ENCODE measurements around the gene IL1RAPL1. TPM values are rescaled to one million over a fixed set of nuclear protein-coding genes. Genes with fewer than 3 reads are reported as not detected.

Gene IL1RAPL1
- total RNA-seq, 1 experiment from 2014 or later = not detected

GRCh38 chrX:29926056-29926455, 1338.8 kb downstream of the IL1RAPL1 start:
- TF ChIP-seq CTCF (IDR thresholded peaks at IDR 0.05; ENCODE audit: unreplicated experiment) = no peak
- H3K4me1 Mint-ChIP-seq (ENCODE audit: low read depth, unreplicated experiment) = no peaks in the 10 kb centered on the region
- BruUV-seq (replicated peaks) = no TSS peak
- no peak overlapping the region for H3K27ac Mint-ChIP-seq (ENCODE audit: unreplicated experiment)
- H3K27me3 Mint-ChIP-seq (ENCODE audit: unreplicated experiment) = no peaks in the 10 kb centered on the region
- H3K36me3 Mint-ChIP-seq (ENCODE audit: insufficient read depth, unreplicated experiment) = no peaks in the 10 kb centered on the region
- H3K9me3 Mint-ChIP-seq (ENCODE audit: low read depth, unreplicated experiment) = no peaks in the 10 kb centered on the region
- no peak overlapping the region for H3K4me3 Mint-ChIP-seq (ENCODE audit: low read depth, unreplicated experiment)
- intact Hi-C loops (cut with micrococcal nuclease; ENCODE audit: unreplicated experiment) = loop anchor here (10.0 kb wide), 1 partner anchor 139 kb away; no protein-coding TSS in a partner anchor
- no peak for DNase-seq
- CTCF ChIA-PET = interaction anchor here (0.6 kb wide), 1 partner anchor 354 kb away, joined by 4 read pairs; no protein-coding TSS in a partner anchor

- H3K4me3 Mint-ChIP-seq (ENCODE audit: low read depth, unreplicated experiment) = no peak overlapping the region
- H3K36me3 Mint-ChIP-seq (ENCODE audit: insufficient read depth, unreplicated experiment) = no peaks in the 10 kb centered on the region
- no TSS peak for BruUV-seq (replicated peaks)
- no peak overlapping the region for H3K27ac Mint-ChIP-seq (ENCODE audit: unreplicated experiment)
- H3K9me3 Mint-ChIP-seq (ENCODE audit: low read depth, unreplicated experiment) = no peaks in the 10 kb centered on the region
- TF ChIP-seq CTCF (IDR thresholded peaks at IDR 0.05; ENCODE audit: unreplicated experiment) = no peak
- intact Hi-C loops (cut with micrococcal nuclease; ENCODE audit: unreplicated experiment) = loop anchor here (10.0 kb wide), 1 partner anchor 138 kb away; no protein-coding TSS in a partner anchor
- H3K27me3 Mint-ChIP-seq (ENCODE audit: unreplicated experiment) = no peaks in the 10 kb centered on the region
- no peak for DNase-seq
- CTCF ChIA-PET = no interaction called here
- no peaks in the 10 kb centered on the region for H3K4me1 Mint-ChIP-seq (ENCODE audit: low read depth, unreplicated experiment)
Measured at GRCh38 chrX:29926659-29927058, 1339.4 kb downstream of the IL1RAPL1 start.

- no peaks in the 10 kb centered on the region for H3K4me1 Mint-ChIP-seq (ENCODE audit: low read depth, unreplicated experiment)
- H3K27ac Mint-ChIP-seq (ENCODE audit: unreplicated experiment) = no peak overlapping the region
- intact Hi-C loops (cut with micrococcal nuclease; ENCODE audit: unreplicated experiment) = no loop called here
- TF ChIP-seq CTCF (IDR thresholded peaks at IDR 0.05; ENCODE audit: unreplicated experiment) = no peak
- no peak overlapping the region for H3K4me3 Mint-ChIP-seq (ENCODE audit: low read depth, unreplicated experiment)
- no peaks in the 10 kb centered on the region for H3K9me3 Mint-ChIP-seq (ENCODE audit: low read depth, unreplicated experiment)
- no TSS peak for BruUV-seq (replicated peaks)
- H3K27me3 Mint-ChIP-seq (ENCODE audit: unreplicated experiment) = no peaks in the 10 kb centered on the region
- CTCF ChIA-PET = no interaction called here
- DNase-seq = no peak
- H3K36me3 Mint-ChIP-seq (ENCODE audit: insufficient read depth, unreplicated experiment) = no peaks in the 10 kb centered on the region
Measured at GRCh38 chrX:29935455-29935854, 1348.2 kb downstream of the IL1RAPL1 start.

- intact Hi-C loops (cut with micrococcal nuclease; ENCODE audit: unreplicated experiment) = no loop called here
- CTCF ChIA-PET = interaction anchor here (0.6 kb wide), 1 partner anchor 106 kb away, joined by 4 read pairs; no protein-coding TSS in a partner anchor
- H3K27me3 Mint-ChIP-seq (ENCODE audit: unreplicated experiment) = no peaks in the 10 kb centered on the region
- no peaks in the 10 kb centered on the region for H3K9me3 Mint-ChIP-seq (ENCODE audit: low read depth, unreplicated experiment)
- DNase-seq = no peak
- no peak for TF ChIP-seq CTCF (IDR thresholded peaks at IDR 0.05; ENCODE audit: unreplicated experiment)
- H3K36me3 Mint-ChIP-seq (ENCODE audit: insufficient read depth, unreplicated experiment) = no peaks in the 10 kb centered on the region
- no peak overlapping the region for H3K27ac Mint-ChIP-seq (ENCODE audit: unreplicated experiment)
- H3K4me3 Mint-ChIP-seq (ENCODE audit: low read depth, unreplicated experiment) = no peak overlapping the region
- BruUV-seq (replicated peaks) = no TSS peak
- peaks cover 9% of the 10 kb centered on the region for H3K4me1 Mint-ChIP-seq (ENCODE audit: low read depth, unreplicated experiment)
Measured at GRCh38 chrX:29940750-29941149, 1353.5 kb downstream of the IL1RAPL1 start.
